HepG2 (cell line): ENCODE data around the gene CST4. TPM values are rescaled to one million over a fixed set of nuclear protein-coding genes. Genes with fewer than 3 reads are reported as not detected.

Source experiments
- ETV5 ChIP-seq: IDR thresholded peaks from 2 replicates; pipeline ENCODE4 v1.6.1; 2018; ENCODE audit warnings: missing biosample characterization, missing genetic modification reagents, inconsistent platforms, borderline replicate concordance
- NR2F1 ChIP-seq, 2 experiments: fragments of 450-650 bp in 1 of 2; formaldehyde crosslinking in 1 of 2; IDR thresholded peaks; 2 replicates each; pipeline versions ENCODE4 v1.5.0 to v1.6.1; 2016 to 2020; ENCODE audit warnings: mild to moderate bottlenecking in 1 of 2, missing compliant biosample characterization in 1 of 2, missing genetic modification reagents in 1 of 2, moderate library complexity in 1 of 2
- ZNF20 ChIP-seq: sonication (generic); formaldehyde crosslinking; IDR thresholded peaks from 2 replicates; pipeline ENCODE4 v1.4.0; 2020; ENCODE audit warnings: mild to moderate bottlenecking, moderate library complexity, missing genetic modification reagents
- ZNF337 ChIP-seq: sonication (generic); formaldehyde crosslinking; IDR thresholded peaks from 2 replicates; pipeline ENCODE4 v1.5.1; 2020; ENCODE audit warnings: missing genetic modification reagents, low read depth, mild to moderate bottlenecking, borderline replicate concordance
- ZNF572 ChIP-seq: sonication (generic); formaldehyde crosslinking; IDR thresholded peaks from 2 replicates; pipeline ENCODE4 v1.5.1; 2020; ENCODE audit warnings: mild to moderate bottlenecking, missing genetic modification reagents
- ZNF674 ChIP-seq: sonication (generic); formaldehyde crosslinking; IDR thresholded peaks from 2 replicates; pipeline ENCODE4 v1.5.0; 2020; ENCODE audit warnings: low read depth, mild to moderate bottlenecking, missing genetic modification reagents
- ZNF850 ChIP-seq: sonication (generic); formaldehyde crosslinking; conservative IDR thresholded peaks from 2 replicates; pipeline ENCODE4 v1.9.0; 2021; ENCODE audit warnings: mild to moderate bottlenecking, missing genetic modification reagents
- polyA plus RNA-seq, 8 experiments: library from polyadenylated mRNA; depleted of rRNA in 3 of 8; stranded (reverse) in 7 of 8; unstranded in 1 of 8; fragments of >200 nt; fragmentation: Illumina TruSeq in 4 of 8; extraction: Trizol in 4 of 8; gene quantifications; 2 replicates each; pipeline versions ENCODE4 v1.2.1 to v1.2.3, GENCODE V29; 2011 to 2016; ENCODE audit warnings: low read depth in 4 of 8, missing spikeins in 1 of 8, mixed read lengths in 1 of 8; ENCODE audit not compliant: insufficient read depth in 1 of 8
- total RNA-seq, 5 experiments: library from RNA; depleted of rRNA; stranded (reverse); fragments of >200 nt; fragmentation: Illumina TruSeq; extraction: Trizol; gene quantifications; 2 replicates each; pipeline ENCODE4 v1.2.3, GENCODE V29; 2016; ENCODE audit warnings: low read depth in 1 of 5
- TF ChIP-seq, protein P1 (sequence below): sonication (generic); formaldehyde crosslinking; IDR thresholded peaks from 2 replicates; pipeline ENCODE4 v1.8.1; 2023; ENCODE audit warnings: mild to moderate bottlenecking, inconsistent platforms, moderate library complexity, missing genetic modification reagents, borderline replicate concordance
- TF ChIP-seq, protein P2 (sequence below): sonication (generic); formaldehyde crosslinking; conservative IDR thresholded peaks from 2 replicates; pipeline ENCODE4 v1.4.0; 2020; ENCODE audit warnings: missing genetic modification reagents
- TF ChIP-seq, protein P3 (sequence below): sonication (generic); formaldehyde crosslinking; IDR thresholded peaks from 2 replicates; pipeline ENCODE4 v1.5.1; 2020; ENCODE audit warnings: mild to moderate bottlenecking, missing genetic modification reagents, moderate library complexity

Gene CST4
- total and polyA plus RNA-seq, 2 of the 13 experiments (the other 11 are each of a cell fraction or from before 2014, with no cell fraction given): not detected

DNA sequence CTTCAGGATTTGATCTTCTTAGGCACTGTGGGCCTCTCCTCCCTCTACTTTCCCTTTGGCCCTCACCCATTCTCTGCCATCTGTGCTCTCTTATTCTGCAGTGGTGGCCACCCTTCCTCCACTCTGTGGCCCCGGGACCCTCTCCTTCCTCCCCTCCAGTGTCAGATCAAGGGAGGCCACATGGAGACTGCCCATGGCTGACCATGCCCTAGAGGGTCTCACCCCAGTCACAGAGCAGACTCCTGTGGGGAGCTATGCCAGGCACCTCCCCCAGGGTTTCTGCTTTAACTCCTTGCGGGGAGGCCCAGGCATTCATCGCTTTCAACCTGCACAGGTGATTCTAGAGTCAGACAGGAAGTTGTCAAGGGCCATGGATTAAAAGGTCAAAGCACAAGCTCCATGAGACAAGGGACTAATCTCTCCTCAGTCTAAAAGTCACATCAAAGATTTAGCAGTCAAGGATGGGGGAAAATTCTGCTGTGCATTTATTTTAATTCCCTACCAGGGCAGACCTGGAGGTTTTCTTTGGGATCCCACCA is 35.4 kb downstream of the CST4 start (continued):
- TF ChIP-seq, protein P1, sequence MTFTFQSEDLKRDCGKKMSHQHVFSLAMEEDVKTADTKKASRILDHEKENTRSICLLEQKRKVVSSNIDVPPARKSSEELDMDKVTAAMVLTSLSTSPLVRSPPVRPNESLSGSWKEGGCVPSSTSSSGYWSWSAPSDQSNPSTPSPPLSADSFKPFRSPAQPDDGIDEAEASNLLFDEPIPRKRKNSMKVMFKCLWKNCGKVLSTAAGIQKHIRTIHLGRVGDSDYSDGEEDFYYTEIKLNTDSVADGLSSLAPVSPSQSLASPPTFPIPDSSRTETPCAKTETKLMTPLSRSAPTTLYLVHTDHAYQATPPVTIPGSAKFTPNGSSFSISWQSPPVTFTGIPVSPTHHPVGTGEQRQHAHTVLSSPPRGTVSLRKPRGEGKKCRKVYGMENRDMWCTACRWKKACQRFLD (CRISPR knock-in tag): no peak
- TF ChIP-seq, protein P2, sequence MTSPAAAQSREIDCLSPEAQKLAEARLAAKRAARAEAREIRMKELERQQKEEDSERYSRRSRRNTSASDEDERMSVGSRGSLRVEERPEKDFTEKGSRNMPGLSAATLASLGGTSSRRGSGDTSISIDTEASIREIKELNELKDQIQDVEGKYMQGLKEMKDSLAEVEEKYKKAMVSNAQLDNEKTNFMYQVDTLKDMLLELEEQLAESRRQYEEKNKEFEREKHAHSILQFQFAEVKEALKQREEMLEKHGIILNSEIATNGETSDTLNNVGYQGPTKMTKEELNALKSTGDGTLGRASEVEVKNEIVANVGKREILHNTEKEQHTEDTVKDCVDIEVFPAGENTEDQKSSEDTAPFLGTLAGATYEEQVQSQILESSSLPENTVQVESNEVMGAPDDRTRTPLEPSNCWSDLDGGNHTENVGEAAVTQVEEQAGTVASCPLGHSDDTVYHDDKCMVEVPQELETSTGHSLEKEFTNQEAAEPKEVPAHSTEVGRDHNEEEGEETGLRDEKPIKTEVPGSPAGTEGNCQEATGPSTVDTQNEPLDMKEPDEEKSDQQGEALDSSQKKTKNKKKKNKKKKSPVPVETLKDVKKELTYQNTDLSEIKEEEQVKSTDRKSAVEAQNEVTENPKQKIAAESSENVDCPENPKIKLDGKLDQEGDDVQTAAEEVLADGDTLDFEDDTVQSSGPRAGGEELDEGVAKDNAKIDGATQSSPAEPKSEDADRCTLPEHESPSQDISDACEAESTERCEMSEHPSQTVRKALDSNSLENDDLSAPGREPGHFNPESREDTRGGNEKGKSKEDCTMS (CRISPR knock-in tag): no peak
- TF ChIP-seq ZNF20 (CRISPR knock-in tag) (no peak), NR2F1 (CRISPR knock-in tag; IDR thresholded peaks at IDR 0.05) (no peak; a peak in 1 of 4 replicates), ZNF572 (CRISPR knock-in tag) (0 out of 2 replicates have a peak, but pooled peaks have one; percentile 9), ZNF674 (CRISPR knock-in tag) (no peak), ETV5 (peak; percentile 61; the same call in 1 of the 2 replicates), ZNF850 (CRISPR knock-in tag) (no peak), ZNF337 (peak; percentile 22; the same call in 1 of the 2 replicates)
- TF ChIP-seq, protein P3, sequence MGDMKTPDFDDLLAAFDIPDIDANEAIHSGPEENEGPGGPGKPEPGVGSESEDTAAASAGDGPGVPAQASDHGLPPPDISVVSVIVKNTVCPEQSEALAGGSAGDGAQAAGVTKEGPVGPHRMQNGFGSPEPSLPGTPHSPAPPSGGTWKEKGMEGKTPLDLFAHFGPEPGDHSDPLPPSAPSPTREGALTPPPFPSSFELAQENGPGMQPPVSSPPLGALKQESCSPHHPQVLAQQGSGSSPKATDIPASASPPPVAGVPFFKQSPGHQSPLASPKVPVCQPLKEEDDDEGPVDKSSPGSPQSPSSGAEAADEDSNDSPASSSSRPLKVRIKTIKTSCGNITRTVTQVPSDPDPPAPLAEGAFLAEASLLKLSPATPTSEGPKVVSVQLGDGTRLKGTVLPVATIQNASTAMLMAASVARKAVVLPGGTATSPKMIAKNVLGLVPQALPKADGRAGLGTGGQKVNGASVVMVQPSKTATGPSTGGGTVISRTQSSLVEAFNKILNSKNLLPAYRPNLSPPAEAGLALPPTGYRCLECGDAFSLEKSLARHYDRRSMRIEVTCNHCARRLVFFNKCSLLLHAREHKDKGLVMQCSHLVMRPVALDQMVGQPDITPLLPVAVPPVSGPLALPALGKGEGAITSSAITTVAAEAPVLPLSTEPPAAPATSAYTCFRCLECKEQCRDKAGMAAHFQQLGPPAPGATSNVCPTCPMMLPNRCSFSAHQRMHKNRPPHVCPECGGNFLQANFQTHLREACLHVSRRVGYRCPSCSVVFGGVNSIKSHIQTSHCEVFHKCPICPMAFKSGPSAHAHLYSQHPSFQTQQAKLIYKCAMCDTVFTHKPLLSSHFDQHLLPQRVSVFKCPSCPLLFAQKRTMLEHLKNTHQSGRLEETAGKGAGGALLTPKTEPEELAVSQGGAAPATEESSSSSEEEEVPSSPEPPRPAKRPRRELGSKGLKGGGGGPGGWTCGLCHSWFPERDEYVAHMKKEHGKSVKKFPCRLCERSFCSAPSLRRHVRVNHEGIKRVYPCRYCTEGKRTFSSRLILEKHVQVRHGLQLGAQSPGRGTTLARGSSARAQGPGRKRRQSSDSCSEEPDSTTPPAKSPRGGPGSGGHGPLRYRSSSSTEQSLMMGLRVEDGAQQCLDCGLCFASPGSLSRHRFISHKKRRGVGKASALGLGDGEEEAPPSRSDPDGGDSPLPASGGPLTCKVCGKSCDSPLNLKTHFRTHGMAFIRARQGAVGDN (CRISPR knock-in tag): peak; percentile 61
- TF ChIP-seq, all 625 proteins: peak for 26
